HG03520 (cell line): Measurements from ENCODE around the gene SIT1.

Experiments used
- ATAC-seq: cut with Tn5 transposase; IDR thresholded peaks from one replicate; pipeline ENCODE4 v1.9.1; 2021; ENCODE audit warnings: mild to moderate bottlenecking, moderate library complexity; ENCODE audit not compliant: unreplicated experiment

The SIT1 gene

DNA sequence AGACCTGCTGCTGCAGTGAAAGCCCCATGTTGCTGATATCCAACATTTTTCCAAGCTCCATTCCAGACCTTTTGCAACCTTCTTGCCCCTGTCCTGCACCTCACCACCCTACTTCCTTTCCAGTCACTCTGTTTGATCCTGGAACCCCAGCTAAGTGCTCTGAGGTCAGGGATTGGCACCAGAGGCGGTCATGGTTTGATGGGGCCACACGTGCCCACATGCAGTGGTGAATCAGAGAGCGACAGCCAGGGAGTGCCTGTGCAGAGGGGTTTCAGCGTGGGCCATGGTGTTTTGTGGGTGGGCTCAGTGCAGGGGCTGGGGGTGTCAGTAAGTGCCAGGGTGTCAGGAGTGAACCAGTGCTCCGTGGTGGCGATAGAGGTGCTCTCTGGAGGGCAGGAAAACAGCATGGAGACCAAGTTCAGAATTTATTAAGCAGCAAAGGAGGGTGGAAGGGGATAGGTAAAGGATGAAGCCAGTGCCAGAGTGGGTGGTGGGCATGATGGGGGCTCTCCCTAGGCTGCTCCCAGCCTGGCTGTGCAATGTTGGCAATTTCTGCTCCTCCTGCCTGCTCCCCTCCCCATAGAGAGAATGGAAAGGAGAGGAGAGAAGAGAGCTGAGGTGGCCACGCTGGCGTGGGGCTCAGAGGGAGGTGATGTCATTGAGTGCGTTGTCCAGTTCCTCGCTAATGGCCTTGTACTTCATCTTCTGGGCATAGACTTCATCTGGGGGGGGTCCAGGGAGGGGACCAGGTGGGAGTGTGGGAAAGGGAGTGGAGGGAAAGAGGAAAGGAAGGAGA lies 32.0 kb upstream of the SIT1 start:
- no peak for ATAC-seq

- ATAC-seq: no peak
These were observed 31.3 kb upstream of the SIT1 start for GRCh38 chr9:35682051-35682450.

GRCh38 chr9:35681341-35682002 lies 30.7 kb upstream of the SIT1 start:
- no peak for ATAC-seq

DNA sequence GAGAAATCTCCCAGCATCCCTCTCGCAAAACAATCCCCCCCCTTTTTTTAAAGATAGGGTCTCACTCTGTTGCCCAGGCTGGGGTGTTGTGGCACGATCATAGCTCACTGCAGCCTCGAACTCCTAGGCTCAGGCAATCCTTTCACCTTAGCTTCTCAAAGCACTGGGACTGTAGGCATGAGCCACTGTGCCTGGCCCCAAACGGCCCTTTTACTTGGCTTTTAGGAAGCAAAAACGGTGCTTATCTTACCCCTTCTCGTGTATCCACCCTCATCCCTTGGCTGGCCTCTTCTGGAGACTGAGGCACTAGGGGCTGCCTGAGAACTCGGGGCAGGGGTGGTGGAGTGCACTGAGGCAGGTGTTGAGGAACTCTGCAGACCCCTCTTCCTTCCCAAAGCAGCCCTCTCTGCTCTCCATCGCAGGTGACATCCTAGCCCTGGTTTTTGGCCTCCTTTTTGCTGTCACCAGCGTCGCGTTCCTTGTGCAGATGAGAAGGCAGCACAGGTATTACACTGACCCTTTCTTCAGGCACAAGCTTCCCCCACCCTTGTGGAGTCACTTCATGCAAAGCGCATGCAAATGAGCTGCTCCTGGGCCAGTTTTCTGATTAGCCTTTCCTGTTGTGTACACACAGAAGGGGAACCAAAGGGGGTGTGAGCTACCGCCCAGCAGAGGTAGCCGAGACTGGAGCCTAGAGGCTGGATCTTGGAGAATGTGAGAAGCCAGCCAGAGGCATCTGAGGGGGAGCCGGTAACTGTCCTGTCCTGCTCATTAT lies 29.8 kb upstream of the SIT1 start:
- ATAC-seq: no peak

DNA sequence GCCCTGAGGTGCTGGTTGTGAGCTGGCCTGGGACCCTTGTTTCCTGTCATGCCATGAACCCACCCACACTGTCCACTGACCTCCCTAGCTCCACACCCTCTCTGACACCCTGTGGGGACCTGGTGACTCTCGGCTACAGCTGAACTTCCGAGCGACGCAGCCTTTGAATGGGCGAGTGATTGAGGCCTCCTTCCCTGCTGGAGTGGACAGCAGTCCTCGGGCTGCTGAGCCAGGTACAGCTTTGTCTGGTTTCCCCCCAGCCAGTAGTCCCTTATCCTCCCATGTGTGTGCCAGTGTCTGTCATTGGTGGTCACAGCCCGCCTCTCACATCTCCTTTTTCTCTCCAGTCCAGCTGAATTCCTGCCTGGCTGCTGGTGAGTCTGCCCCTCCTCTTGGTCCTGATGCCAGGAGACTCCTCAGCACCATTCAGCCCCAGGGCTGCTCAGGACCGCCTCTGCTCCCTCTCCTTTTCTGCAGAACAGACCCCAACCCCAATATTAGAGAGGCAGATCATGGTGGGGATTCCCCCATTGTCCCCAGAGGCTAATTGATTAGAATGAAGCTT lies 29.1 kb upstream of the SIT1 start:
- no peak for ATAC-seq

DNA sequence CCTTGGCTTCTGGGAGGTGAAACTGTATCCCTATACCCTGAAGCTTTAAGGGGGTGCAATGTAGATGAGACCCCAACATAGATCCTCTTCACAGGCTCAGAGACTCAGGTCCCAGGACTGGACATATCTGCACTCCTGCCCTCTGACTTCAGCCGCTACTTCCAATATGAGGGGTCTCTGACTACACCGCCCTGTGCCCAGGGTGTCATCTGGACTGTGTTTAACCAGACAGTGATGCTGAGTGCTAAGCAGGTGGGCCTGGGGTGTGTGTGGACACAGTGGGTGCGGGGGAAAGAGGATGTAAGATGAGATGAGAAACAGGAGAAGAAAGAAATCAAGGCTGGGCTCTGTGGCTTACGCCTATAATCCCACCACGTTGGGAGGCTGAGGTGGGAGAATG lies 28.4 kb upstream of the SIT1 start:
- no peak for ATAC-seq

DNA sequence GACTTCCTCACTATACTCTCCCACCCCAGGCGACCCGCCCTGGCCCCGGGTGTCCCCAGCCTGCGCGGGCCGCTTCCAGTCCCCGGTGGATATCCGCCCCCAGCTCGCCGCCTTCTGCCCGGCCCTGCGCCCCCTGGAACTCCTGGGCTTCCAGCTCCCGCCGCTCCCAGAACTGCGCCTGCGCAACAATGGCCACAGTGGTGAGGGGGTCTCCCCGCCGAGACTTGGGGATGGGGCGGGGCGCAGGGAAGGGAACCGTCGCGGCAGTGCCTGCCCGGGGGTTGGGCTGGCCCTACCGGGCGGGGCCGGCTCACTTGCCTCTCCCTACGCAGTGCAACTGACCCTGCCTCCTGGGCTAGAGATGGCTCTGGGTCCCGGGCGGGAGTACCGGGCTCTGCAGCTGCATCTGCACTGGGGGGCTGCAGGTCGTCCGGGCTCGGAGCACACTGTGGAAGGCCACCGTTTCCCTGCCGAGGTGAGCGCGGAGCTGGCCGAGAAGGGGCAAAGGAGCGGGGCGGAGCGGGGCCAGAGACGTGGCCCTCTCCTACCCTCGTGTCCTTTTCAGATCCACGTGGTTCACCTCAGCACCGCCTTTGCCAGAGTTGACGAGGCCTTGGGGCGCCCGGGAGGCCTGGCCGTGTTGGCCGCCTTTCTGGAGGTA lies 25.1 kb upstream of the SIT1 start:
- no peak for ATAC-seq

DNA sequence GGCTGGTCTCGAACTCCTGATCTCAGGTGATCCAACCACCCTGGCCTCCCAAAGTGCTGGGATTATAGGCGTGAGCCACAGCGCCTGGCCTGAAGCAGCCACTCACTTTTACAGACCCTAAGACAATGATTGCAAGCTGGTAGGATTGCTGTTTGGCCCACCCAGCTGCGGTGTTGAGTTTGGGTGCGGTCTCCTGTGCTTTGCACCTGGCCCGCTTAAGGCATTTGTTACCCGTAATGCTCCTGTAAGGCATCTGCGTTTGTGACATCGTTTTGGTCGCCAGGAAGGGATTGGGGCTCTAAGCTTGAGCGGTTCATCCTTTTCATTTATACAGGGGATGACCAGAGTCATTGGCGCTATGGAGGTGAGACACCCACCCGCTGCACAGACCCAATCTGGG lies 24.5 kb upstream of the SIT1 start:
- ATAC-seq: no peak

DNA sequence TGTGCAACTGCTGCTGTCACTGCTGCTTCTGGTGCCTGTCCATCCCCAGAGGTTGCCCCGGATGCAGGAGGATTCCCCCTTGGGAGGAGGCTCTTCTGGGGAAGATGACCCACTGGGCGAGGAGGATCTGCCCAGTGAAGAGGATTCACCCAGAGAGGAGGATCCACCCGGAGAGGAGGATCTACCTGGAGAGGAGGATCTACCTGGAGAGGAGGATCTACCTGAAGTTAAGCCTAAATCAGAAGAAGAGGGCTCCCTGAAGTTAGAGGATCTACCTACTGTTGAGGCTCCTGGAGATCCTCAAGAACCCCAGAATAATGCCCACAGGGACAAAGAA lies 23.3 kb upstream of the SIT1 start:
- no peak for ATAC-seq

DNA sequence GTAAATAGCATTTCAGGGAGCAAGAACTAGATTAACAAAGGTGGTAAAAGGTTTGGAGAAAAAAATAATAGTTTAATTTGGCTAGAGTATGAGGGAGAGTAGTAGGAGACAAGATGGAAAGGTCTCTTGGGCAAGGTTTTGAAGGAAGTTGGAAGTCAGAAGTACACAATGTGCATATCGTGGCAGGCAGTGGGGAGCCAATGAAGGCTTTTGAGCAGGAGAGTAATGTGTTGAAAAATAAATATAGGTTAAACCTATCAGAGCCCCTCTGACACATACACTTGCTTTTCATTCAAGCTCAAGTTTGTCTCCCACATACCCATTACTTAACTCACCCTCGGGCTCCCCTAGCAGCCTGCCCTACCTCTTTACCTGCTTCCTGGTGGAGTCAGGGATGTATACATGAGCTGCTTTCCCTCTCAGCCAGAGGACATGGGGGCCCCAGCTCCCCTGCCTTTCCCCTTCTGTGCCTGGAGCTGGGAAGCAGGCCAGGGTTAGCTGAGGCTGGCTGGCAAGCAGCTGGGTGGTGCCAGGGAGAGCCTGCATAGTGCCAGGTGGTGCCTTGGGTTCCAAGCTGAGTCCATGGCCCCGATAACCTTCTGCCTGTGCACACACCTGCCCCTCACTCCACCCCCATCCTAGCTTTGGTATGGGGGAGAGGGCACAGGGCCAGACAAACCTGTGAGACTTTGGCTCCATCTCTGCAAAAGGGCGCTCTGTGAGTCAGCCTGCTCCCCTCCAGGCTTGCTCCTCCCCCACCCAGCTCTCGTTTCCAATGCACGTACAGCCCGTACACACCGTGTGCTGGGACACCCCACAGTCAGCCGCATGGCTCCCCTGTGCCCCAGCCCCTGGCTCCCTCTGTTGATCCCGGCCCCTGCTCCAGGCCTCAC lies 22.6 kb upstream of the SIT1 start, which contains the start of gene CA9:
CA9 (plus strand) TSS at position 797 of the 893 bp plus-strand sequence; CDS start at position 829, 32 bp downstream.
- ATAC-seq: no peak

GRCh38 chr9:35669331-35670145 lies 18.8 kb upstream of the SIT1 start:
- ATAC-seq: no peak

- no peak for ATAC-seq
These were observed 17.2 kb upstream of the SIT1 start for GRCh38 chr9:35667939-35668338.

- no peak for ATAC-seq
These were observed 15.8 kb upstream of the SIT1 start for GRCh38 chr9:35666549-35666948.

- ATAC-seq: no peak
These were observed 15.3 kb upstream of the SIT1 start for GRCh38 chr9:35666045-35666444.

GRCh38 chr9:35665471-35665818 lies 14.7 kb upstream of the SIT1 start:
- no peak for ATAC-seq

DNA sequence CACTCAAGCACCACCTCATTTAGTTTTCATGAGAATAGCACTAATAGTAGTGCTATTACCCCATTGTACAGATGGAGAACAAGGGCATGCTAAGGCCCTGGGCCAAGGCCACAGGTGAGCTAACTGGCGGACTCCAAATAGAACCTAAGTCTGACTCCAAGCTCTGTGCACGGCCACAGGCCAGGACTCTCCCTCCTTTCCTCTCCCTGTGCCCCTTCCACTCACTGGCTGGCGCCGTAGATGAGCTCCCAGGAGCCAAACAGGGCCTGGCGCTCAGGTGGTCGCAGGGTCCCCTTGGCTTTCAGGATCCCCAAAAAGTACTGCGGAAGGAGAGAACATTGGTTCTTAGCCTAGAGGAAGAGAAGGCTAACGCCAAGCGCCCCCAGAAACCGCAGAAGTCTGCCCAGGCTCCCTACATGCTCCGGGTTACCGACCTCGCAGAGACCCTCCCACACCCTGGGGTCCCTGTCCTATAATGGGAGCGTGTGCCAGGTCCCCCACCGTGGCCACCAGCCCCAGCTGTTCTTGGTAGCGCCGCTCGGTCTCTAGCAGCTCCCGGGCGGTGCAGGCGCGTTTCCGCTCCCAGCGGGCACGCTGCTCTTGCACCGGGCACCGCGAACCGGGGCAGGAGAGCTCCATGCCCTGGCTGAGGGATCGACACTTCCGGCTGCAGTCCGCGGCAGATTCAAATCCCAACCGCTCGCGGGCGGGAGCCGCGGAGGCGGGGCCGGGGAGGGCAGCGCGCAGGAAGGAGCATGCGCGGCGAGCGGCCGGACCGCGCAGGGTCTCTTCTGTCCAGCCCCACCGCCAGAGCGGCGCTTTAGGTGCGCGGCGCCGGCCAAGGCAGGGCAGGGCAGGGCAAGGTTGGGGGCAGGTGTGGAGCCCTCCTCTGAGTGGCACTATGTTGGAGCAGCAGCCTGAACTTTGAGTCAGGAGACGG lies 14.1 kb upstream of the SIT1 start, which contains the start of gene ARHGEF39:
ARHGEF39 (minus strand) TSS at position 665 of the 940 bp plus-strand sequence; CDS start at position 639, 26 bp downstream.
- ATAC-seq: no peak

- no peak for ATAC-seq
These were observed 11.7 kb upstream of the SIT1 start for GRCh38 chr9:35662437-35662836.

DNA sequence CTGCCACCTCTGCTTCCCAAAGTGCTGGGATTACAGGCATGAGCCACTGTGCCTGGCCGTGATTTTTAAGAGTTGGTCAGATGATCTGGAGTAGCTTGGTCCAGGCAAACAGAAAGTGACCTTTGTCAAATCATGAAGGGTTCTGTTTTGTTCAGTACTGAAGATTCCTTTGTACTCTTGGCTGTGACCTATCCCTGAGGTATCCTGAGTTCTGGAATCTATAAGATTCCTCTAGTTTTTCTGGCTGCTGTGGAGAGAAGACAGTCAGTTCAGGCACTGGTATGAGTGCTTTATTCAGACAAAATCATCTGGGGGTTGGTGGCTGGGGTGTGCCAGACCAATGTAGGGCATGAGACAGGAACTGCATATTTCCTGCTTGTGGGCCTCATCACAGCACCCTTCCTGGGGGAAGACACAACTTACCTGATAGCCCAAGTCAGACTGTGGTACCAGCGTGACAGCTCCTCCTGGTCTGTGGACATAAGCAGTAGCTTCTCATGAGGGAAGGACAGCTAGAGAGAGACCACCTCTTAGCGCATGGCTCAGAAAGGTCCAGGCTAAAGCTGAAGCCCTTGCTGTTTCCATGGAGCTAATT lies 11.1 kb upstream of the SIT1 start:
- ATAC-seq: no peak
